Measurements from ENCODE around the gene CA11. TPM values are rescaled to one million over a fixed set of nuclear protein-coding genes. Genes with fewer than 3 reads are reported as not detected.
"Not testable (repeated sequence)": the region's sequence is repeated elsewhere in the genome, so short reads cannot be mapped to it uniquely, and the experiment has no call there.

CA11 gene
- total RNA-seq, 1 donor from 2014 or later = 6.5 TPM

GRCh38 chr19:48671446-48671995 lies 25.5 kb upstream of the CA11 start:
- DNase-seq (ENCODE audit: low spot score) = no peak
- intact Hi-C loops (cut with DNase I) = no loop called here

GRCh38 chr19:48670699-48671445 lies 24.9 kb upstream of the CA11 start:
- intact Hi-C loops (cut with DNase I) = no loop called here
- DNase-seq (ENCODE audit: low spot score) = no peak

- intact Hi-C loops (cut with DNase I) = no loop called here
- no peak for DNase-seq (ENCODE audit: low spot score)
These were observed 24.1 kb upstream of the CA11 start for GRCh38 chr19:48669903-48670668.

GRCh38 chr19:48668761-48669160 lies 22.8 kb upstream of the CA11 start:
- intact Hi-C loops (cut with DNase I) = no loop called here
- DNase-seq (ENCODE audit: low spot score) = no peak

GRCh38 chr19:48668332-48668731 lies 22.3 kb upstream of the CA11 start:
- no peak for DNase-seq (ENCODE audit: low spot score)
- intact Hi-C loops (cut with DNase I) = no loop called here

GRCh38 chr19:48665786-48666185 lies 19.8 kb upstream of the CA11 start:
- DNase-seq (ENCODE audit: low spot score) = no peak
- intact Hi-C loops (cut with DNase I) = no loop called here

GRCh38 chr19:48664476-48664875 lies 18.5 kb upstream of the CA11 start:
- intact Hi-C loops (cut with DNase I) = loop anchor here (5.0 kb wide), 1 partner anchor 118 kb away; no protein-coding TSS in a partner anchor
- no peak for DNase-seq (ENCODE audit: low spot score)

GRCh38 chr19:48663667-48664066 lies 17.7 kb upstream of the CA11 start:
- no peak for DNase-seq (ENCODE audit: low spot score)
- intact Hi-C loops (cut with DNase I) = loop anchor here (5.0 kb wide), 1 partner anchor 119 kb away; no protein-coding TSS in a partner anchor

GRCh38 chr19:48661711-48662090 lies 15.7 kb upstream of the CA11 start:
- DNase-seq (ENCODE audit: low spot score) = no peak
- intact Hi-C loops (cut with DNase I) = loop anchor here (5.0 kb wide), 1 partner anchor 121 kb away; no protein-coding TSS in a partner anchor

- peak; percentile 91 for DNase-seq (ENCODE audit: low spot score)
- intact Hi-C loops (cut with DNase I) = loop anchor here (5.0 kb wide), 1 partner anchor 121 kb away; no protein-coding TSS in a partner anchor
These were observed 15.1 kb upstream of the CA11 start for GRCh38 chr19:48660852-48661710.

- intact Hi-C loops (cut with DNase I) = loop anchor here (5.0 kb wide), 1 partner anchor 123 kb away; no protein-coding TSS in a partner anchor
- no peak for DNase-seq (ENCODE audit: low spot score)
These were observed 13.8 kb upstream of the CA11 start for GRCh38 chr19:48659768-48660167.

- intact Hi-C loops (cut with DNase I) = no loop called here
- no peak for DNase-seq (ENCODE audit: low spot score)
These were observed 12.5 kb upstream of the CA11 start for GRCh38 chr19:48658483-48658882.

- intact Hi-C loops (cut with DNase I); DNase-seq (ENCODE audit: low spot score): not testable (repeated sequence)
These were observed 11.8 kb upstream of the CA11 start for GRCh38 chr19:48657828-48658227.

GRCh38 chr19:48656840-48657474 lies 11.0 kb upstream of the CA11 start:
- intact Hi-C loops (cut with DNase I) = no loop called here
- DNase-seq (ENCODE audit: low spot score) = no peak

- intact Hi-C loops (cut with DNase I) = no loop called here
- DNase-seq (ENCODE audit: low spot score) = no peak
These were observed 8.5 kb upstream of the CA11 start for GRCh38 chr19:48654299-48655059.

GRCh38 chr19:48651683-48652048 lies 5.7 kb upstream of the CA11 start:
- intact Hi-C loops (cut with DNase I) = no loop called here
- no peak for DNase-seq (ENCODE audit: low spot score)

GRCh38 chr19:48650974-48651682 lies 5.1 kb upstream of the CA11 start:
- DNase-seq (ENCODE audit: low spot score) = no peak
- intact Hi-C loops (cut with DNase I) = no loop called here

GRCh38 chr19:48648134-48648533 lies 2.1 kb upstream of the CA11 start:
- intact Hi-C loops (cut with DNase I) = loop anchor here (5.0 kb wide), 2 partner anchors 189 to 309 kb away; partner anchors contain the start of gene HSD17B14

More at GRCh38 chr19:48648134-48648533, 2.1 kb upstream of the CA11 start:
- DNase-seq (ENCODE audit: low spot score) = no peak
